Measurements from ENCODE around the gene COBLL1.
"Not testable (repeated sequence)": the region's sequence is repeated elsewhere in the genome, so short reads cannot be mapped to it uniquely, and the experiment has no call there.

The COBLL1 gene

GRCh38 chr2:164710837-164711765, 130.5 kb downstream of the COBLL1 start:
- DNase-seq, result no peak

- not testable (repeated sequence) for DNase-seq
Observed at GRCh38 chr2:164710252-164710836, 131.3 kb downstream of the COBLL1 start.

GRCh38 chr2:164706522-164706921, 135.1 kb downstream of the COBLL1 start:
- no peak for DNase-seq

- DNase-seq, result no peak
Observed at GRCh38 chr2:164705412-164706167, 136.0 kb downstream of the COBLL1 start.

- no peak for DNase-seq
Observed at GRCh38 chr2:164703915-164704706, 137.5 kb downstream of the COBLL1 start.

- DNase-seq, result no peak
Observed at GRCh38 chr2:164701565-164701964, 140.1 kb downstream of the COBLL1 start.

- DNase-seq, result no peak
Observed at GRCh38 chr2:164700390-164700789, 141.2 kb downstream of the COBLL1 start.

DNA sequence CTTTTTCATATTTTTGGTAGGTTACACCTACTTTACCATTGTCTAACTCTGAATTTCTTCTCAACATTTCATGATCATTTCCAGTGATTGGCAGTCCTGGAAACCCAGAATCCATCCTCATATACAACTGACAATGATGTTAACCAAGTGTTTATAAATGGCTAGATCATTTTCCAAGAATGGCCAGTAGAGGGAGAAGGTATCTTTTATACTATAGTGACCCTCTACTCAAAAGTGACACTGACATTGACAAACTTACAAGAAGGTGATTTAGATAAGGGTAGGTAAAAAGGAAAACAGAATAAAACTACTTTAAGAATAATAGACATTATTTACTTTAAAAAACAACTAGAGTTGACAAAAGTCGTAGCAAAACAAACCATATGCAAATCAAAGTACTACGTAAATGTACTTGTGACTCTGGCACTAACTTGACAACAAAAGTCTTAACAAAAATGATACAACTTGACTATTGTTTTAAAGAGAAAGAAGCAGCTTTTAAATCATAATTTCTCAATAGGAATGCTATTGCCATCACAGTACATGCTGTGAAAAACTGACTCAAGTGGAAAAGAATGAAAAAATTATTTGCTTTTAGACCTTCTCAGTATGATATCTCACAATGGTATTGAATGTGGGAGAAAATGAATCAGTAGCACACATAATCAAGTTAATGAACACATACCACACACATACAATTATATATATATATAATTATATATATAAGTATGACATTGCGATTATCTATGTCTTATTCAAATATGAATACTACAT, 143.7 kb downstream of the COBLL1 start:
- DNase-seq, result no peak

- DNase-seq, result no peak
Observed at GRCh38 chr2:164696634-164697033, 145.0 kb downstream of the COBLL1 start.

DNA sequence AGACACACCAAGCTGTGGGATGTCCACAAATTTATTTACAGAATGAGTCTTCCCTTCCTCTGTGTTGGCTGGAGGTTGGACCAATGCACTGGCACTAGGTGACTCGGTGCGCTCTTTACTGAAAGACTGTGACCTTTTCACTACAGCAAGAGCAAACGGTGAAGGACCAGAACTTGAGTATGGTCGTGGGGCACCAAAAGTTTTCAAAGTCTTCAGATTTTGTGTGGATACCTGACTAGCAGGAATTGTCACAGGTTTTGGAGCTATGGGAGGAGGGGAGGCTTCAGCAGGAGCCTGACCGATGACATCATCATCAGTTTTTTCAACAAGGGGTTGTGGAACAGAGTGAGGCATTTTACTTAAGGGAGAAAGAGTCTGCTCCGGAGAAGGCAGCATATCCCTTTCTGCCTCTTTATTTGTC, 147.3 kb downstream of the COBLL1 start:
- DNase-seq, result no peak

GRCh38 chr2:164693834-164694233, 147.8 kb downstream of the COBLL1 start:
- DNase-seq, result no peak

DNA sequence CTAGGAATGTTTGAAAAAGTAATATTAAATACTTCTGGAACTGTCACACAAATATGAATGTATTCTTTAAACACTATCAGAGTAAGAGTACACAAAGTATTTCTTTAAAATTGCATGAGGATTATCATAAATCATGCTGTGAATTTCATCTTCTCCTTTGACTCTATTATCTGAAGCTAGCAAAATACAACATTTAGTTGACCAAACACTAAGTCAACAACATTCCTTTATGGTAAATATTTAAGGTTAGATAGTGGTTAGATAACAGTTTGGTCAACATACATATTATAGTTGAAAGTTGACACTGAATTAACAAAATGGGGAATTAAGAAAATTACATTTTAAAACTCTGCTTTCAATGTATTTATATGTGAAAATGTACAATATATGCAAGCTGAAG, 148.2 kb downstream of the COBLL1 start:
- no peak for DNase-seq

DNA sequence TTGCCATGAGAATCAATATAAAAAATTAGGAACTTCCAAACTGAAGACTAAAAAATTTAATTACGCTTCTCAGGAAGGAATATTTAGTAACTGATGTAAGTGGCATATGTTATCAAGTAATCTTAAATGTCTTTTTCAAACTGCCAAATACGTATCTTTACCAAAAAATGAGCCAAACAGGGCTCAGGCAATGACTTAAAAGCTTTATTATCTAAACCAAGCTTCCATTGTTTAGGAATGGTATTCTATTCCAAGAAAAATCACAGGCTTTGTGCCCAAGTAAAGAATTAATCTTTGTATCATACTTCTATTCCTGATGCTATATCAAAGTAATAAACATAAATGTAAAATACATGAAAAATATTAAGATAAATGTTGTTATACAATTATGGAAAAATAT, 148.7 kb downstream of the COBLL1 start:
- DNase-seq, result no peak

- DNase-seq, result no peak
Observed at GRCh38 chr2:164692114-164692513, 149.5 kb downstream of the COBLL1 start.

DNA sequence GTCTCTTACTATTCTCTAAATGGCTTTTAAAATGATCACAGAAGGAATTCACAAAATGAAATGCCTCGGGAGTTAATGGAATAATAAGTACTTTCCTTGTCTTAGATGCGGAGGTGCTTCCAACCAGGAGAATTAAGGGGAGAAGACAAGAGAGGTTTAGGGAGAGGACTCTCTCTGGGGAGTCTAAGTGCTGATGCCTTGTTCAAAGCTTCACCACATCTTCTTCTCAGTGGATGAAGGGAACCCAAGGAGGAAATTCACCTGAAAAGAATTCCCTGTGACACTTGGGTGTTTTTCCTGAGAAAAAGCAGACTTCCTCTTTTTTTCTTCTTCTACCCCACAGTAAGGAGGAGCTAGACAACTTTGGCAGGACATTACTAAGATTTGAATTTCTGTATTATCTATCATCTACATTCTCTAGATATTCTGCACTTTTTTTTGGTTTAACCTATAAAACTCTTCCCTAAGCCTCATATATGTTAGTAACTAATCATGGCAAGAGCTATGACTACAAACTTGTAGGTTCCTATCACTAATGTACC, 150.2 kb downstream of the COBLL1 start:
- no peak for DNase-seq

DNA sequence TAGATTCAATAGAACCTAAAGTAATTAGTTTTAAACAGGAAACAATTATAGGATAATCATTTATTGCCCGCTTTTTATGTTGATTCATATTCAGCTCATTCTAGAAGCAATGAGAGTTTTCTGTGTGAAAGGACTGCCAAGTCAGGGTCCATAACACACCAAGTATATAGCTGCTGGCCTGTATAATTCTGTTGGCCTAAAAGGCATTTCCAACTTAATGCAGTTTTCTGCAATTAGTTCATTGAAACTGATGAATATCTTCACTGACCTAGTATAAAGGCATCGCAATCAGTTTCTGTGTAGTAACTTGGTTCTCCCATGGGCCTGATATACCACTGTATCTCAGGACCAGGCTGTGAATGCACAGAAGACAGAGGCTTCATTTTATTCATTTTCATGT, 151.3 kb downstream of the COBLL1 start:
- no peak for DNase-seq

- DNase-seq, result no peak
Observed at GRCh38 chr2:164688896-164689419, 152.7 kb downstream of the COBLL1 start.

GRCh38 chr2:164681009-164681408, 160.6 kb downstream of the COBLL1 start:
- no peak for DNase-seq

DNA sequence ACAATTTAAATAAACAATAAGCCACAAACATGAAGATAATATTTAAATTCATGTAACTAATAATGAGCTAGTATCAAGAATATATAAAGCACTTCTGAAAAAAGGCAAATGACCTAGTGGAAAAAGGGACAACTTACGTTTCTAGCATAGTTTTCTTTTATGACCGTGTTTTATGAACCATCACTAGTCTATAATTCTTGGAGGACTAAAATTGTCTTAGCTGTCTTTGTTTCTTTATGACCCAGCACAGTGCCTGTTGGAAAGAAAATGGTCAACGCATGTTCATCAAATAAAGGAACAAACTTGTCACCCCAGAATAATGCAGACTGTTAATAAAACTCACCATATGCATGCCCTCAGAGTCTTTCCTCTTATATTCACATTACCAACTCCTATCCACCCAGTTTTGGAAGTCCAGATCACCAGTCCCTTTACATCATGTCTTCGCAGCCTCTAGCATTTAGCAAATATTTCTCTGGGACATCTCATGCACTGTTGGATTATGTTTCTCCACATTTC, 162.9 kb downstream of the COBLL1 start:
- no peak for DNase-seq

DNA sequence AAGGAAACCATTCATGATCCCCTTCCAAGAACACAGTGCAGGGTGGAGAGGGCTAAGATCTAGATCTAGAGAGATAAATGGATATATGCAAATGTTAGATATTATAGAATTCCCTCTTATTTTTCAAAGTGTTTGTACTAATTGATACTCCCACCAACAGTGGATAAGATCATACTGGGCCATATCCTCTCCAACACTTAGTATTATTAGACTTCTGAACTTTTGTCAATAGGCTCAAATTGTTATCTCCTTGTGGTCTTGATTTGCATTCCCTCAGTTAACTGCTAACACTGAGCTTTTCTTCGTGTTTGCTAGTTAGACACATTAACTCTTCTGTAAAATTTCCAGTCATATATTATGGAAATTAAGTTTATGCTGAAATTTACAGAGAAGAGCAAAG, 163.9 kb downstream of the COBLL1 start:
- no peak for DNase-seq

DNA sequence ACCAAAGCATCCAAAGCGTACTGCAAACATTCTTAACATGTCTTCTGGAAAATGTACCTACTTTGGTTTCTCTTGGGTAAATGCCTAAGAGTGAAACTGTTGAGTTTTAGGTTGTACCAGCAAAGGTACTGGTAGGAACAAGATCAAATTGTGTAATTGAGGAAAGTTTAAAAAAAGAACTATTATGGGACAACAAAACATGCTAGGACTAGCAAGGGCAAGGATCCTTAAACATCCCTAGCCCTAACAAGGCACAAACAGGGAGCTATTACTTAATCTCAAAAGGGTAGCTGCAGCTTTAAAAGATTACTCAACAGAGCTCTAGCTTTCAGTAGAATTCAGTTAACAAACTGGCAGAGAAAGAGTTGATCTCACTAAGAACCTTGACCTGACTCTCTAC, 164.4 kb downstream of the COBLL1 start:
- DNase-seq, result no peak
